K562 (cell line): Measurements from ENCODE around the gene FASTK. TPM values are rescaled to one million over a fixed set of nuclear protein-coding genes. Genes with fewer than 3 reads are reported as not detected.
A peak's percentile ranks its signal among the peaks of the same experiment; 100 is the strongest.

ENCODE experiments used
- CBX2 ChIP-seq: fragments of 200-600 bp; sonication (generic); IDR thresholded peaks from one replicate; pipeline ENCODE4 v1.6.1; 2012; ENCODE audit warnings: mild to moderate bottlenecking, low read length, inconsistent platforms; ENCODE audit not compliant: insufficient read depth, poor library complexity, severe bottlenecking
- DMBX1 ChIP-seq: fragments of 250-450 bp; sonication (Bioruptor Pico); IDR thresholded peaks from 2 replicates; pipeline ENCODE4 v1.8.0; 2022; ENCODE audit warnings: inconsistent platforms, mild to moderate bottlenecking, moderate library complexity, borderline replicate concordance
- GABPB1 ChIP-seq: sonication (generic); formaldehyde crosslinking; IDR thresholded peaks from 2 replicates; pipeline ENCODE4 v1.8.0; 2022; ENCODE audit warnings: mild to moderate bottlenecking, missing genetic modification reagents
- HEY1 ChIP-seq: fragments of 250-450 bp; sonication (Bioruptor Pico); IDR thresholded peaks from 2 replicates; pipeline ENCODE4 v1.5.0; 2020; ENCODE audit warnings: mild to moderate bottlenecking, moderate library complexity, borderline replicate concordance
- HMGXB4 ChIP-seq: sonication (generic); formaldehyde crosslinking; IDR thresholded peaks from 2 replicates; pipeline ENCODE4 v1.8.1; 2023; ENCODE audit warnings: mild to moderate bottlenecking, missing genetic modification reagents
- MXD1 ChIP-seq: fragments of 250-450 bp; sonication (Bioruptor Pico); IDR thresholded peaks from 2 replicates; pipeline ENCODE4 v1.8.0; 2021; ENCODE audit warnings: borderline replicate concordance, mild to moderate bottlenecking, moderate library complexity; ENCODE audit not compliant: poor library complexity, severe bottlenecking
- PHB ChIP-seq: fragments of 250-450 bp; sonication (Bioruptor Pico); IDR thresholded peaks from 2 replicates; pipeline ENCODE4 v1.5.0; 2021
- PKNOX1 ChIP-seq: fragments of 450-650 bp; IDR thresholded peaks from 2 replicates; pipeline ENCODE4 v1.6.1; 2016
- SMARCC2 ChIP-seq: fragments of 450-650 bp; IDR thresholded peaks from 2 replicates; pipeline ENCODE4 v1.6.1; 2017; ENCODE audit warnings: antibody characterized with exemption, moderate library complexity, mild to moderate bottlenecking, low read depth
- SNAPC5 ChIP-seq: fragments of 250-450 bp; sonication (Bioruptor Pico); IDR thresholded peaks from 2 replicates; pipeline ENCODE4 v1.8.0; 2021; ENCODE audit warnings: moderate library complexity, mild to moderate bottlenecking, inconsistent platforms
- TAF15 ChIP-seq: fragments of 200-400 bp; formaldehyde crosslinking; IDR thresholded peaks from 2 replicates; pipeline ENCODE4 v1.6.1; 2017; ENCODE audit warnings: mild to moderate bottlenecking, low read depth, low read length, moderate library complexity
- UBTF ChIP-seq, 2 experiments: IDR thresholded peaks; 2 replicates each; pipeline ENCODE4 v1.6.1; 2012; ENCODE audit warnings: improper control_type of control experiment in 2 of 2, low read depth in 2 of 2, low read length in 2 of 2, borderline replicate concordance in 1 of 2
- WHSC1 ChIP-seq: IDR thresholded peaks from one replicate; pipeline ENCODE4 v1.6.1; 2012; ENCODE audit warnings: low read length, control low read depth, inconsistent platforms
- ZNF311 ChIP-seq: fragments of 250-450 bp; sonication (Bioruptor Pico); IDR thresholded peaks from 2 replicates; pipeline ENCODE4 v1.4.0; 2020; ENCODE audit warnings: mild to moderate bottlenecking, moderate library complexity
- ZNF76 ChIP-seq: fragments of 250-450 bp; sonication (Bioruptor Pico); IDR thresholded peaks from 2 replicates; pipeline ENCODE4 v1.4.0; 2020; ENCODE audit warnings: mild to moderate bottlenecking, moderate library complexity, borderline replicate concordance
- polyA plus RNA-seq, 8 experiments: library from polyadenylated mRNA; depleted of rRNA in 4 of 8; stranded (reverse) in 5 of 8; unstranded in 3 of 8; fragments of >200 nt; fragmentation: Nextera tagmentation in 2 of 8; fragmentation: Illumina TruSeq in 1 of 8; extraction: Ambion mirVana in 2 of 8; extraction: Trizol in 1 of 8; gene quantifications; 2 replicates each; pipeline versions ENCODE4 v1.2.1 to v1.2.3, GENCODE V29; 2011 to 2014; ENCODE audit warnings: inconsistent platforms in 1 of 8, missing spikeins in 1 of 8
- total RNA-seq, 7 experiments: library from RNA; depleted of rRNA in 6 of 7; stranded (reverse); fragments of >200 nt in 6 of 7; fragmentation: Illumina TruSeq in 2 of 7; extraction: Trizol in 2 of 7; gene quantifications; 2 replicates each; pipeline versions ENCODE4 v1.2.1 to v1.2.3, GENCODE V29; 2011 to 2021; ENCODE audit warnings: low replicate concordance in 1 of 7
- TF ChIP-seq, protein P1 (sequence below), 2 experiments: fragments of 200-800 bp in 1 of 2; sonication (Bioruptor generic) in 1 of 2; sonication (generic) in 1 of 2; formaldehyde crosslinking in 1 of 2; IDR thresholded peaks in 1 of 2; conservative IDR thresholded peaks in 1 of 2; 2 replicates each; pipeline versions ENCODE4 v1.5.0 to v1.6.1; 2016 to 2020; ENCODE audit warnings: missing compliant biosample characterization in 1 of 2, missing genetic modification characterization in 1 of 2, missing genetic modification reagents in 1 of 2
- TF ChIP-seq, protein P2 (sequence below): sonication (generic); formaldehyde crosslinking; IDR thresholded peaks from 2 replicates; pipeline ENCODE4 v1.9.0; 2022; ENCODE audit warnings: mild to moderate bottlenecking, missing genetic modification reagents

Gene FASTK
- total and polyA plus RNA-seq, 9 of the 15 experiments (the other 6 are each of a cell fraction or from before 2014, with no cell fraction given), result 0.51 to 150 (median 48.2) TPM

- no peak for TF ChIP-seq DMBX1 (CRISPR knock-in tag)
- TF ChIP-seq WHSC1, result no peak
- TF ChIP-seq ZNF76 (CRISPR knock-in tag), result no peak
- peak; percentile 87 for TF ChIP-seq PKNOX1
- no peak for TF ChIP-seq ZNF311 (CRISPR knock-in tag)
- TF ChIP-seq, protein P1, sequence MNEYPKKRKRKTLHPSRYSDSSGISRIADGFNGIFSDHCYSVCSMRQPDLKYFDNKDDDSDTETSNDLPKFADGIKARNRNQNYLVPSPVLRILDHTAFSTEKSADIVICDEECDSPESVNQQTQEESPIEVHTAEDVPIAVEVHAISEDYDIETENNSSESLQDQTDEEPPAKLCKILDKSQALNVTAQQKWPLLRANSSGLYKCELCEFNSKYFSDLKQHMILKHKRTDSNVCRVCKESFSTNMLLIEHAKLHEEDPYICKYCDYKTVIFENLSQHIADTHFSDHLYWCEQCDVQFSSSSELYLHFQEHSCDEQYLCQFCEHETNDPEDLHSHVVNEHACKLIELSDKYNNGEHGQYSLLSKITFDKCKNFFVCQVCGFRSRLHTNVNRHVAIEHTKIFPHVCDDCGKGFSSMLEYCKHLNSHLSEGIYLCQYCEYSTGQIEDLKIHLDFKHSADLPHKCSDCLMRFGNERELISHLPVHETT (CRISPR knock-in tag; conservative IDR thresholded peaks at IDR 0.05 in 1 of 2, IDR thresholded peaks at IDR 0.05 in 1 of 2), result 0 out of 4 replicates have a peak, but pooled peaks of 1 of the 2 experiments have one; percentile 16
- peak; percentile 100 for TF ChIP-seq SMARCC2
- TF ChIP-seq TAF15, result no peak
- no peak for TF ChIP-seq MXD1 (CRISPR knock-in tag)
- 0 out of 2 replicates have a peak, but pooled peaks have one; percentile 66 for TF ChIP-seq GABPB1
- TF ChIP-seq HMGXB4 (CRISPR knock-in tag), result 0 out of 2 replicates have a peak, but pooled peaks have one; percentile 30
- no peak for TF ChIP-seq PHB (CRISPR knock-in tag)
- TF ChIP-seq UBTF (IDR thresholded peaks at IDR 0.05; ENCODE audit: borderline replicate concordance in 1 of 2, low read depth in 2 of 2, low read length in 2 of 2), result peak; percentile 76 to 81; a peak in 3 of 4 replicates
- TF ChIP-seq, protein P2, sequence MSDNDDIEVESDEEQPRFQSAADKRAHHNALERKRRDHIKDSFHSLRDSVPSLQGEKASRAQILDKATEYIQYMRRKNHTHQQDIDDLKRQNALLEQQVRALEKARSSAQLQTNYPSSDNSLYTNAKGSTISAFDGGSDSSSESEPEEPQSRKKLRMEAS (CRISPR knock-in tag), result peak; percentile 16; the same call in 1 of the 2 replicates
- TF ChIP-seq SNAPC5 (CRISPR knock-in tag), result no peak
- TF ChIP-seq HEY1 (CRISPR knock-in tag), result no peak
- no peak for TF ChIP-seq CBX2
Observed at GRCh38 chr7:151038951-151039849, 41.4 kb downstream of the FASTK start (continued).
